HG03175 (cell line): Measurements from ENCODE around the gene SLC25A25.
"Not testable (repeated sequence)": the region's sequence is repeated elsewhere in the genome, so short reads cannot be mapped to it uniquely, and the experiment has no call there.

ENCODE experiments used
- ATAC-seq: cut with Tn5 transposase; IDR thresholded peaks from one replicate; pipeline ENCODE4 v1.9.1; 2021; ENCODE audit warnings: mild to moderate bottlenecking, moderate library complexity; ENCODE audit not compliant: unreplicated experiment

The SLC25A25 gene

GRCh38 chr9:128108269-128109049, 40.4 kb downstream of the SLC25A25 start:
- no peak for ATAC-seq

GRCh38 chr9:128109050-128109709, 41.1 kb downstream of the SLC25A25 start:
- ATAC-seq = no peak

GRCh38 chr9:128111726-128112125, 43.7 kb downstream of the SLC25A25 start:
- not testable (repeated sequence) for ATAC-seq

GRCh38 chr9:128113526-128114325, 45.7 kb downstream of the SLC25A25 start:
- ATAC-seq = no peak

GRCh38 chr9:128114326-128115186, 46.5 kb downstream of the SLC25A25 start:
- ATAC-seq = no peak

GRCh38 chr9:128115187-128116103, 47.4 kb downstream of the SLC25A25 start:
- no peak for ATAC-seq

GRCh38 chr9:128116104-128117083, 48.4 kb downstream of the SLC25A25 start:
- ATAC-seq = no peak

- peak; percentile 66 for ATAC-seq
These were observed 49.8 kb downstream of the SLC25A25 start for GRCh38 chr9:128117613-128118471.

- no peak for ATAC-seq
These were observed 50.4 kb downstream of the SLC25A25 start for GRCh38 chr9:128118472-128118857.

GRCh38 chr9:128118971-128119665, 51.1 kb downstream of the SLC25A25 start:
- ATAC-seq = no peak

GRCh38 chr9:128120061-128120740, 52.2 kb downstream of the SLC25A25 start:
- ATAC-seq = no peak

GRCh38 chr9:128120741-128121465, 52.9 kb downstream of the SLC25A25 start:
- ATAC-seq = no peak

GRCh38 chr9:128121466-128121810, 53.4 kb downstream of the SLC25A25 start:
- no peak for ATAC-seq

GRCh38 chr9:128121924-128122808, 54.1 kb downstream of the SLC25A25 start:
- no peak for ATAC-seq

GRCh38 chr9:128122809-128123175, 54.8 kb downstream of the SLC25A25 start:
- ATAC-seq = no peak
